Measurements from ENCODE around the gene OPRL1. TPM values are rescaled to one million over a fixed set of nuclear protein-coding genes. Genes with fewer than 3 reads are reported as not detected.

OPRL1 gene
- total and polyA plus RNA-seq, 12 donors = 0.19 to 1.3 (median 0.40) TPM

DNA sequence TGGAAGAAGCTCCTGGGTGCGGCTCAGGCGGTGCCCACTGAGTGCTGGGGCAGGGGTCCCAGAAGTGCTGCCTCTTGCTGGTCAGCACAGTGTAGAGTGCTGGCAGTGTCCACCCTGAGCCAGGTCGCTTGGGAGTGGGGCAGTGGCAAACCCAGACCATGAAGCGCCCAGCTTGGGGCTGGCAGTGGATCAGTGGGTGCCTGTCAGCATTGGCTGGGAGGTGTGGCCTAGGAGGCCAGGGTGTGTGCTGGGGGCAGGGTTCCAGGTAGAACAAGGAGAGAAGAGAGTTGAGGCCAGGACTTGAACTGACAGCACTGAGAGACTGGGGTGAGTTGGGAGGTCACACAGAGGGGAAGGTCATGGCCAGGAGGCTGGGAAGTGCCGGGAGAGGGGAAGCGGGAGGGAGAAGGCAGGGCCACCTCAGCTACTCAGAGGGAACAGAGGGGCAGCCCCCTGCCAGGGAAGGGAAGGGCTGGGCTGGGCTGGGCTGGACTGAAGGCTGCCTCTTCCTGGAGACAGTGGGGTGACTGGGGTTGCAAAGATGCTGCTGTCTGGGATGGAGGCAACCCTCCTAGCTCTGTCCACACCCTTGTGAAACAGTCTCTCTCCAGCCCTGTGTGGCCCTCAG lies 12.8 kb upstream of the OPRL1 start:
- peaks cover 5 to 45% (median 24%) of the 10 kb centered on the region in 9 donors for H3K4me1 ChIP-seq
- DNase-seq (no peak), ATAC-seq (no peak)
- intact Hi-C loops (cut with DNase I) = loop anchor here in 1 of 10 donors (5.0 kb wide), 1 partner anchor 85 kb away; the partner anchor contains the start of gene PRPF6
- H3K4me3 ChIP-seq = no peak overlapping the region
- WGBS, 2 donors = 71 to 77% methylated on average over 6 of the region's 6 CpGs
- no peaks in the 10 kb centered on the region for H3K9me3 ChIP-seq
- H3K36me3 ChIP-seq = peaks cover 0 to 22% (median 0%) of the 10 kb centered on the region in 9 donors
- TF ChIP-seq, protein P1, sequence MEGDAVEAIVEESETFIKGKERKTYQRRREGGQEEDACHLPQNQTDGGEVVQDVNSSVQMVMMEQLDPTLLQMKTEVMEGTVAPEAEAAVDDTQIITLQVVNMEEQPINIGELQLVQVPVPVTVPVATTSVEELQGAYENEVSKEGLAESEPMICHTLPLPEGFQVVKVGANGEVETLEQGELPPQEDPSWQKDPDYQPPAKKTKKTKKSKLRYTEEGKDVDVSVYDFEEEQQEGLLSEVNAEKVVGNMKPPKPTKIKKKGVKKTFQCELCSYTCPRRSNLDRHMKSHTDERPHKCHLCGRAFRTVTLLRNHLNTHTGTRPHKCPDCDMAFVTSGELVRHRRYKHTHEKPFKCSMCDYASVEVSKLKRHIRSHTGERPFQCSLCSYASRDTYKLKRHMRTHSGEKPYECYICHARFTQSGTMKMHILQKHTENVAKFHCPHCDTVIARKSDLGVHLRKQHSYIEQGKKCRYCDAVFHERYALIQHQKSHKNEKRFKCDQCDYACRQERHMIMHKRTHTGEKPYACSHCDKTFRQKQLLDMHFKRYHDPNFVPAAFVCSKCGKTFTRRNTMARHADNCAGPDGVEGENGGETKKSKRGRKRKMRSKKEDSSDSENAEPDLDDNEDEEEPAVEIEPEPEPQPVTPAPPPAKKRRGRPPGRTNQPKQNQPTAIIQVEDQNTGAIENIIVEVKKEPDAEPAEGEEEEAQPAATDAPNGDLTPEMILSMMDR (IDR thresholded peaks at IDR 0.05) = no peak
- no peaks in the 10 kb centered on the region for H3K27me3 ChIP-seq
- H3K27ac ChIP-seq = no peak overlapping the region

DNA sequence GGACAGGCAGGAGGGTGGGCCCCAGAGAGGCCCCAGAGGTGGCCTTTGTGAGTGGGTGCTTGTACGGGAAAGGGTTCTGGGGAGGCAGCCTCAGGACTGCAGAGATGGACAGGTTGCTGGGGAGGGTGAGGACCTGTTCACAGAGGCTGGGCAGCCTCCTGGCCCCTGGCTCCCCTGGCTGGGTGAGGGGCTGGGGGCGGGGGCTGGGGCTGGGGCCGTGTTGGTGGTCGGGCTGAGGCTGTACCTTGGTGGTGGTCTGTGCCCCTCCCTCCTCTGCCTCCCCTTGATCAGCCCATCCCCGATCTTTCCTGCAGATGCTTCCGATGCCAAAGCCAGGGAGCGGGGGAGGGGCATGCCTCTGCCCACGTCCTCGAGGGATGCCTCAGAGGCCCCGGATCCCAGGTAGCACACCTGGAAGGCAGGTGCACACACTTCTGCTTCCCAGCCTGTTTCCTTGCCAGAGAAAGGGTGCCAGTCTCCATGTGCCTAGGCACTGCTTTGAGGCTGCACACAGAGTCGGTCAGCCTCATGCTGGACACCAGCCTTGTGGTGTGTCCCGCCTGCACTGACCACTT lies 12.1 kb upstream of the OPRL1 start:
- Histone ChIP-seq H3K27me3 (no peaks in the 10 kb centered on the region), H3K36me3 (peaks cover 0 to 29% (median 0%) of the 10 kb centered on the region in 9 donors), H3K4me3 (no peak overlapping the region), H3K4me1 (peaks cover 5 to 39% (median 19%) of the 10 kb centered on the region in 9 donors), H3K27ac (no peak overlapping the region), H3K9me3 (no peaks in the 10 kb centered on the region)
- 77 to 80% methylated on average over 12 of the region's 12 CpGs for WGBS, 2 donors
- no peak for DNase-seq
- intact Hi-C loops (cut with DNase I) = loop anchor here in 1 of 10 donors (5.0 kb wide), 1 partner anchor 86 kb away; the partner anchor contains the start of gene PRPF6
- TF ChIP-seq, protein P1 (IDR thresholded peaks at IDR 0.05) = no peak
- no peak for ATAC-seq

DNA sequence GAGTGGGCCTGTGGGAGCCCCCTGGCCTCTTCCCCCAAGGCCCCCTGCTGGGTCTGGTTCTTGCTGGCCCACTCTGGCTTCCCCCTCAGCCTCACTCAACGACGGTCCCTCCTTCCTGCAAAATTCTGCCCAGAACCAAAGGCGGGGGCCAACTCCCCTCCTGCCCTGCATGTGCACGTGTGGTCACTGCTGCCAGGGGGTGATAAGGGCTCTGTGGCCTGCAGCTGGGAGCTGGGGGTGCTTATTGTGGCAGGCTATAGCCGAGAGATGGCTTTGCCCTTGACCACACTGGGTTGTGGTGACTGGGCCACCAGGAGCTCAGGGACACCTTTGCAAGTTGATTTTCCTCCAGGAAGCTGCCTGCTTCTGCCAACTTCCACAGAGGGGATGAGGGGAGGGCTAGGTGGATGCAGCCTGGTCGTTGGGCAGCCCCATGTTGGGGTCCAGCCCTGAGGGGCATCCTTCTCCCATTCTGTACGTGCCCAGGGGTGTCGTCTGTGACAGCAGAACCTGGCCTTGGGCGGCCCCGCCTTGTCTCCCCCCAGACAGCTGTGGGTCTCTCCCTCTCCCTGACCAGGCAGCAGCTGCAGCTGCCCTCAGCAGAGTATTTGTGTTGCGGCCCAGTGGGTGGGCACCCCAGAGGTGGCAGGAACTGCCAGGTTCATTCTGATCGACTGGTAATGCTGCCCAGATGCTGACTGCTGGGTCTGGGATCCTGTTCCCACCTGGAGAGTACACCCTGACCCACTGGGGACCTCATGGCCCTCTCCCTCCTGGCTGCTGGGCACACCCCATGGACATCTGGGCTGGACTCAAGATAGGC lies 11.3 kb upstream of the OPRL1 start:
- Histone ChIP-seq H3K27me3 (no peaks in the 10 kb centered on the region), H3K4me1 (peaks cover 5 to 35% (median 17%) of the 10 kb centered on the region in 9 donors), H3K36me3 (peaks cover 0 to 37% (median 0%) of the 10 kb centered on the region in 9 donors), H3K9me3 (no peaks in the 10 kb centered on the region), H3K4me3 (no peak overlapping the region), H3K27ac (no peak overlapping the region)
- TF ChIP-seq, protein P1 (IDR thresholded peaks at IDR 0.05) = no peak
- intact Hi-C loops (cut with DNase I) = loop anchor here in 1 of 10 donors (5.0 kb wide), 1 partner anchor 86 kb away; the partner anchor contains the start of gene PRPF6
- no peak for ATAC-seq
- WGBS, 2 donors = 79 to 81% methylated on average over 12 of the region's 12 CpGs
- no peak for DNase-seq

DNA sequence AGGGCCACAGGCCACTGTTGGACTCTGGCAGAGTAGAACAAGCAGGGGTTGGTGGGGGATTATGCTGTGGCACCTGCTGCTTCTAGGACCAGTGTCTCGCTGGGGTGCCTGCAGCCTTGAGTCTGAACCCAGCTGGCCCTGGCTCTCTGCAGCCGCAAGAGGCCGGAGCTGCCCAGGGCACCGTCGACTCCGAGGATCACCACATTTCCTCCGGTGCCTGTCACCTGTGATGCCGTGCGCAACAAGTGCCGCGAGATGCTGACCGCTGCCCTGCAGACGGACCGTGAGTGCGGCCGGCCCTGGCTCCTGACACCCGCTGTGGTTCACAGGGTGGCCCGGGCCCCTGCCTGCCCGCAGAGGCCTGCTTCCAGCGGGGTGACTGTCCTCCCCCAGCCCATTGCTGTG lies 10.7 kb upstream of the OPRL1 start:
- H3K27me3 ChIP-seq = no peaks in the 10 kb centered on the region
- H3K27ac ChIP-seq = no peak overlapping the region
- 92 to 93% methylated on average over 20 of the region's 20 CpGs for WGBS, 2 donors
- no peak overlapping the region for H3K4me3 ChIP-seq
- intact Hi-C loops (cut with DNase I) = loop anchor here in 1 of 10 donors (5.0 kb wide), 1 partner anchor 87 kb away; the partner anchor contains the start of gene PRPF6
- ATAC-seq (no peak), DNase-seq (no peak)
- TF ChIP-seq, protein P1 (IDR thresholded peaks at IDR 0.05) = no peak
- H3K9me3 ChIP-seq = no peaks in the 10 kb centered on the region
- H3K36me3 ChIP-seq = peaks cover 0 to 43% (median 0%) of the 10 kb centered on the region in 9 donors
- H3K4me1 ChIP-seq = peaks cover 3 to 29% (median 11%) of the 10 kb centered on the region in 9 donors
